Mesothelial cell of epicardium (in vitro differentiated cells): Measurements from ENCODE around the gene GLOD5. TPM values are rescaled to one million over a fixed set of nuclear protein-coding genes. Genes with fewer than 3 reads are reported as not detected.

Experiments
- DNase-seq, 2 experiments: peaks; one replicate each; pipeline ENCODE4 v3.0.0; 2021; ENCODE audit warnings: low spot score in 2 of 2; ENCODE audit not compliant: unreplicated experiment in 2 of 2
- H3K27ac Mint-ChIP-seq: 2 replicates; pipeline ENCODE4 v1.8.0; 2021; ENCODE audit warnings: mixed read lengths
- H3K27me3 Mint-ChIP-seq: 2 replicates; pipeline ENCODE4 v1.8.0; 2021; ENCODE audit warnings: low read depth, mixed read lengths
- H3K36me3 Mint-ChIP-seq: 2 replicates; pipeline ENCODE4 v1.8.0; 2021; ENCODE audit warnings: mixed read lengths
- H3K4me1 Mint-ChIP-seq: 2 replicates; pipeline ENCODE4 v1.8.0; 2021; ENCODE audit warnings: mixed read lengths
- H3K4me3 Mint-ChIP-seq: 2 replicates; pipeline ENCODE4 v1.8.0; 2021; ENCODE audit warnings: mild to moderate bottlenecking, moderate library complexity, mixed read lengths
- H3K9me3 Mint-ChIP-seq: 2 replicates; pipeline ENCODE4 v1.8.0; 2021; ENCODE audit warnings: mixed read lengths
- CTCF ChIP-seq: fragments of 200-600 bp; sonication (generic); IDR thresholded peaks from one replicate; pipeline ENCODE4 v1.5.0; 2021; ENCODE audit warnings: antibody characterized with exemption; ENCODE audit not compliant: unreplicated experiment
- total RNA-seq: library from RNA; stranded (reverse); gene quantifications from 3 replicates; pipeline ENCODE4 v1.2.1, GENCODE V29; 2021

The GLOD5 gene
- total RNA-seq, 1 donor from 2014 or later, result not detected

- Mint-ChIP-seq H3K4me1 (peaks cover 9% of the 10 kb centered on the region), H3K4me3 (no peak overlapping the region), H3K9me3 (peaks cover 13% of the 10 kb centered on the region), H3K27ac (no peak overlapping the region), H3K36me3 (no peaks in the 10 kb centered on the region), H3K27me3 (no peaks in the 10 kb centered on the region)
- DNase-seq, result no peak
- TF ChIP-seq CTCF, result no peak
These were observed 19.7 kb upstream of the GLOD5 start for GRCh38 chrX:48741834-48742233.

- peaks cover 18% of the 10 kb centered on the region for H3K9me3 Mint-ChIP-seq
- no peaks in the 10 kb centered on the region for H3K27me3 Mint-ChIP-seq
- H3K36me3 Mint-ChIP-seq, result no peaks in the 10 kb centered on the region
- no peak overlapping the region for H3K27ac Mint-ChIP-seq
- peaks cover 4% of the 10 kb centered on the region for H3K4me1 Mint-ChIP-seq
- no peak overlapping the region for H3K4me3 Mint-ChIP-seq
- TF ChIP-seq CTCF, result no peak
- DNase-seq, result no peak
These were observed 16.3 kb upstream of the GLOD5 start for GRCh38 chrX:48745222-48745621.

GRCh38 chrX:48747415-48748016 is 14.0 kb upstream of the GLOD5 start:
- Mint-ChIP-seq H3K27me3 (no peaks in the 10 kb centered on the region), H3K4me1 (peaks cover 4% of the 10 kb centered on the region), H3K9me3 (peaks cover 10% of the 10 kb centered on the region), H3K27ac (peak overlapping the region; percentile 53), H3K36me3 (no peaks in the 10 kb centered on the region), H3K4me3 (no peak overlapping the region)
- TF ChIP-seq CTCF, result no peak
- no peak for DNase-seq

GRCh38 chrX:48749182-48749581 is 12.4 kb upstream of the GLOD5 start:
- H3K27ac Mint-ChIP-seq, result no peak overlapping the region
- no peaks in the 10 kb centered on the region for H3K27me3 Mint-ChIP-seq
- H3K4me1 Mint-ChIP-seq, result peaks cover 4% of the 10 kb centered on the region
- H3K36me3 Mint-ChIP-seq, result no peaks in the 10 kb centered on the region
- peaks cover 14% of the 10 kb centered on the region for H3K9me3 Mint-ChIP-seq
- H3K4me3 Mint-ChIP-seq, result no peak overlapping the region
- no peak for DNase-seq
- no peak for TF ChIP-seq CTCF

GRCh38 chrX:48751343-48751742 is 10.2 kb upstream of the GLOD5 start:
- H3K36me3 Mint-ChIP-seq, result no peaks in the 10 kb centered on the region

More at GRCh38 chrX:48751343-48751742, 10.2 kb upstream of the GLOD5 start:
- H3K27me3 Mint-ChIP-seq, result no peaks in the 10 kb centered on the region
- no peak overlapping the region for H3K27ac Mint-ChIP-seq
- H3K4me3 Mint-ChIP-seq, result no peak overlapping the region
- TF ChIP-seq CTCF, result no peak
- DNase-seq, result no peak
- H3K4me1 Mint-ChIP-seq, result peaks cover 4% of the 10 kb centered on the region
- peaks cover 13% of the 10 kb centered on the region for H3K9me3 Mint-ChIP-seq
